Peyer's patch (tissue), 4 donors: ENCODE results near the gene SGF29.

ENCODE experiments used
- CTCF ChIP-seq, 6 experiments: fragments of 450-650 bp in 4 of 6; fragments of 200-600 bp in 2 of 6; sonication (generic) in 1 of 6; IDR thresholded peaks; one replicate each; pipeline ENCODE4 v1.5.1; 2017 to 2019; ENCODE audit warnings: antibody characterized with exemption in 6 of 6, mild to moderate bottlenecking in 3 of 6, moderate library complexity in 1 of 6
- POLR2A ChIP-seq, 2 donors: fragments of 450-650 bp; IDR thresholded peaks; one replicate each; pipeline ENCODE4 v1.5.1; 2017; ENCODE audit warnings: antibody characterized with exemption in 2 of 2, mild to moderate bottlenecking in 2 of 2, moderate library complexity in 2 of 2

- TF ChIP-seq CTCF (IDR thresholded peaks at IDR 0.05): no peak
- TF ChIP-seq POLR2A (IDR thresholded peaks at IDR 0.05): no peak
Measured at GRCh38 chr16:28521436-28521835, 32.3 kb upstream of the SGF29 start.
